Erythroblast (primary cell): ENCODE data around the gene AMPD2.

ENCODE experiments used
- GATA1 ChIP-seq: IDR thresholded peaks from 2 replicates; pipeline ENCODE4 v1.6.1; 2011; ENCODE audit warnings: low read depth, mild to moderate bottlenecking, control low read depth, low read length, moderate library complexity
- POLR2A ChIP-seq: IDR thresholded peaks from 2 replicates; pipeline ENCODE4 v1.6.1; 2011; ENCODE audit warnings: mild to moderate bottlenecking, low read length

DNA sequence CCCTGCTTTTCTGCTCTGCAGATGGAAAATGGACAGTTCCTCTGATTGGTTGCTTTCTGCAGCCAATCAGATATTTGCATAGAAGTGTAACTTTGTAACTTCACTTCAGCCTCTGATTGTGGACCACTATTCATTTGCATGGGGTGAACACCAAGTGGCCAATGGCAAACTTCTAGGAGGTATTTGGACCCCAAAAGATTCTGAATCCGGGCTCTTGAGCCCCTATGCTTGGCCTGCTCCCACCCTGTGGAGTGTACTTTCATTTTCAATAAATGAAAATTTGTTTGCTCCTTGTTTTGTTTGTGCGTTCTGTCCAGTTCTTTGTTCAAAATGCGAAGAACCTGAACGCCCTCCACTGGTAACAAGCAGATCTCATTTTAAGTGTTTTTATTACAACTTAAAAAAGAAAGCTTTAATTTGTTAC is 29.9 kb downstream of the AMPD2 start:
- no peak for TF ChIP-seq POLR2A
- TF ChIP-seq GATA1 = no peak
